NCI-H748 treated with DMSO at 0.1 percent for 48 hours (cell line): ENCODE data around the gene ZNF497.

Experiments used
- DNase-seq: peaks from one replicate; lab custom pipeline; 2025; lab: John Stamatoyannopoulos, UW

ZNF497 gene

DNA sequence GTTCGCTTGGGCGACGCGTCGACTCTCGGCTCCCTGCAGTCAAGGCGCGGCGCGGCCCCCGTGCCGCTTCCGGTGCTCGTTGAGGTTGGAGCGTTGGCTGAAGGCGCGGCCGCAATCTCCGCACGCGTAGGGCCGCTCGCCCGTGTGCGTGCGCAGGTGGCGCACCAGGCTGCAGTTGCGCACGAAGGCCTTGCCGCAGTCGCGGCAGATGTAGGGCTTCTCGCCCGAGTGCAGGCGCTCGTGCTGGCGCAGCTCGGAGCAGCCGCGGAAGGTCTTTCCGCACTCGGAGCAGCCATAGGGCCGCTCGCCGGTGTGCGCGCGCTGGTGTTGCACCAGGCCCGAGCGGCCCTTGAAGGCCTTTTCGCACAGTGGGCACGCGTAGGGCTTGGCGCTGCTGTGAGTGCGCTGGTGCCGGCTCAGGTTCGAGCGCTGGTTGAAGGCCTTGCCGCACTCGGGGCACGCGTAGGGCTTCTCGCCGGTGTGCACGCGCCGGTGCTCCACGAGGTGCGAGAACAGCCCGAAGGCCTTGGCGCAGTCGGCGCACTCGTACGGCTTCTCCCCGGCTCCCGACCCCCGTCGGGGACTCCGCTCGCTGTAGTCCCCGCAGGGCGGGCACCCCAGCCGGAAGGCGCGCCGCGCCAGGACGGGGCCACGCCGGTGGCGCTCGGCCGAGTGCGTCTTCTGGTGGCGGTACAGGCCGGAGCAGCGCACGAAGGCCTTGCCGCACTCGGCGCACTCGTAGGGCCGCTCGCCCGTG is 5.3 kb upstream of the ZNF497 start:
- no peak for DNase-seq

DNA sequence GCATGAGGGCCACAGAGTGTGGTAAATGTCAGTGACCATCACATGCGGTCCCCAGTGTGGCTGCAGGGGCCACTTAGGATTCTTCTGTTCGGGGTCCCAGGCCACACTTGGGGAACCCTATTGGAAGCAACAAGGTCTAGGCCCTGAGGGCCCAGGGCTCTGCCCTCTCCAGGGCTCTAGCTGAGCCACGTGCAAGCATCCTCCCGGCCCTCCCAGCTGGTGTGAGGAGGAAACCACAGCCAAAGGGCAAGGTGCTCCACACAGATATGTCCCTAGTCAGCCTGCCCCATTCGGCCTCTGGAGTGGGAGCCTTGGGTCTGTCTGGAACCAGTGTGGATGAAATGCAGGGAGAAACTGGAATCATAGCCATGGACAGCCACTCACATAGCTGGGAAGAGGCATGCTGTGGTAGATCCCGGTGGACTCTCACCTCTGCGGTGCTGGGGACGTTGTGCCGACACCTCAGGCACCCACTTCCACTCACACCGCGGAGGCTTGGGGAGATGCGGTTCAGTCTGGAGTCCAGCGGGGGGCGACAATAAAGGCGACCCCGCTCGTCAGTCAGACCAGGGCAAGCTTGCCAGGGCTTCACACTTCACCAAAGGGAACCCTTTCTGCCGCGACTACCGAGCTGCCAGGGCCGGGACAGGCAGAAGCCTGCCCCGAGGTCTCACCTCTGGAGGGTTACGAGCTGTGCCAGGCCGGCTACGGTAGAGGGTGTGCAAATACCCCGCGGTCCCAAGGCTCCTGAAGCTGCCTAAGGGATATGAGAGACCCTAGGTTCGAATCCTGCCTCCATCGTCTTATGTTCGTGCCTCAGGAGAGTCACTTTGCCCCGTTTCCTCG is 4.3 kb upstream of the ZNF497 start:
- DNase-seq = no peak

DNA sequence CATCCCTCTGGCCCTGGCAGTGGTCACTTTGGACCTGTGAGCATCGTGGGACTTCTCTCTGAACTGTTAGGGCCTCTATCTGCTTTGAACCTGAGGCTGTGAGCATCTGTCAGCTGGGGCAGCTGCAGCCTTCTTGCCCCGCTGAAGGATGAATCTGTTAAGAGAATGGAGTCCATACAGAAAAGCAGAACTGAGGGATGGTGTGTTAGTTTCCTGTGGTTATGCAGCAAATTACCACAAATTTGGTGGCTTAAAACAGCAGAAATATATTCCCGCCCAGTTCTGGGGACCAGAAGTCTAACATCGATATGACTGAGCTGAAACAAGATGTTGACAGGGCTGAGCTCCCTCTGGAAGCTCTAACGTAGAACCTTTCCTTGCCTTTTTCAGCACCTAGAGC is 1.6 kb upstream of the ZNF497 start:
- DNase-seq = no peak

DNA sequence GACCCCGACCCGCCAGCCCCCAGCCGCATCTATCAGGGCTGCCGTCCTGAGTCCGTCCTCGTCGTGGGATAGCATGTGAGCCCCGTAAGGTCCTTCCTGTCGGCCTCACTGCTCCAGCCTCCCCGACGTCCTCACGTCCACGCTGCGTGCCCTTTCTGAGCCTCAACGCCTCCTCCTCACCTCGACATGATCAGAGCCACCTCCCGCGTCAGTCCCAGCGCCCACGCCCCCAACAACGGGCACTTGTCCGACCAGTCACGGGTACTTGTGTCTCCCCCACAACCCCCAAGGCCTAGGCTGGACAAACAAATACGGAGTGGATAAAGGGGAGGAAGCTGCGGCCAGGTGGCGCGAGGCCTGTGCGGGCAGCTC is 665 bp downstream of the ZNF497 start:
- no peak for DNase-seq

DNA sequence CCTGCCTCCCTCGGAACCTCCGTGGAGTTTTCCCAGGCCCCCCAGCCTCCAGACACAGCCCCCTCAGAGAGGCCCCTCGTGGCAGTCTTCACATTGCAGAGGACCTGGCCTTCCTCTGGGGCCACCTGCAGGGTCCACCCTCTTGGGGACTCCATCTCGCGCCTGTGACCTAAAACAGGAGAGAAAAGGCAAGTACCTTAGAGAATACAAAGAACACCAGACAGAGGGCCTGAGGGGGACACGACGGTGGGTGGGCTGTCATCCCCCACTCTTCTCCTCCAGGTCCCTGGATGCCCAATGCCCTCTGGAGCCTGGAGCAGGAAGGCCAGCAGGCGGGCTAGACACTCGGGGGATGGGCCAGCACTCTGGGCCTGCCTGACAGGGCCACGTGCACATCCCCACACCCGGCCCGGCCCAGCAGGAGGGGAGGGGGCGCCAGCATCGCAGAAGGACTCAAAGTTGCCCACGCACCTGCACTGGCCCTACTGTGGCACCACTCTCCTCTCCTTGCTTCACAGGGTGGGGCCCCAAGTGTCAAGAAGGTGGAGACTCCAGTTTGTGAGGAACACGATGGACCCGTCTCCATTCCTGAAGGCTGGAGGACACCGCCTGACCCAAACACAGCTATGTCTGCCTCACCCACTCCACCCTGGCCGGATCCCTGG is 4.9 kb downstream of the ZNF497 start:
- no peak for DNase-seq

DNA sequence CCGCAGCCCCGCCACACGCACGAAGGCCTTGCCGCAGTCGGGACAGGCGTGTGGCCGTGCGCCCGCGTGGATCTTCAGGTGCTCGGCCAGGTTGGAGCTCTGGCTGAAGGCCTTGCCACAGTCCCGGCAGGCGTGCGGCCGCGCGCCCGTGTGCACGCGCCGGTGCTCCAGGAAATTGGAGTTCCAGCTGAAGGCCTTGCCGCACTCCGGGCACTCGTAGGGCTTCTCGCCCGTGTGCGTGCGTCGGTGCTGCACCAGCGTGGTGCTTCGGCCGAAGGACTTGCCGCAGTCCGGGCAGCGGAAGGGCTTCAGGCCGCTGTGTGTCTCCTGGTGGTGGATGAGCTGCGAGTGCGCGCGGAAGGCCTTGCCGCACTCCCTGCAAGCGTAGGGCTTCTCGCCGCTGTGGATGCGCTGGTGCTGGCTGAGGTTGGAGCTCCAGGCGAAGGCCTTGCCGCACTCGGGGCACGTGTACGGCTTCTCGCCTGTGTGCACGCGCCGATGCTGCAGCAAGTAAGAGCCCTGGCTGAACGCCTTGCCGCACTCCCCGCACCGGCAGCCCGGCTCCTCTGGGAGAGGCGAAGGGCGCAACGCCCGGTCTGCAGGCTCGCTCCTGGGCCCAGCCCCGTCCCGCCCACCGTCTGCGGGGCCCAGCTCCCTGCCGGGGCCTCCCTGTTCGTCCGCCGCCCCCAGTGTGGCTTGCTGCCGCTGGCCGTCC is 5.6 kb downstream of the ZNF497 start:
- no peak for DNase-seq

DNA sequence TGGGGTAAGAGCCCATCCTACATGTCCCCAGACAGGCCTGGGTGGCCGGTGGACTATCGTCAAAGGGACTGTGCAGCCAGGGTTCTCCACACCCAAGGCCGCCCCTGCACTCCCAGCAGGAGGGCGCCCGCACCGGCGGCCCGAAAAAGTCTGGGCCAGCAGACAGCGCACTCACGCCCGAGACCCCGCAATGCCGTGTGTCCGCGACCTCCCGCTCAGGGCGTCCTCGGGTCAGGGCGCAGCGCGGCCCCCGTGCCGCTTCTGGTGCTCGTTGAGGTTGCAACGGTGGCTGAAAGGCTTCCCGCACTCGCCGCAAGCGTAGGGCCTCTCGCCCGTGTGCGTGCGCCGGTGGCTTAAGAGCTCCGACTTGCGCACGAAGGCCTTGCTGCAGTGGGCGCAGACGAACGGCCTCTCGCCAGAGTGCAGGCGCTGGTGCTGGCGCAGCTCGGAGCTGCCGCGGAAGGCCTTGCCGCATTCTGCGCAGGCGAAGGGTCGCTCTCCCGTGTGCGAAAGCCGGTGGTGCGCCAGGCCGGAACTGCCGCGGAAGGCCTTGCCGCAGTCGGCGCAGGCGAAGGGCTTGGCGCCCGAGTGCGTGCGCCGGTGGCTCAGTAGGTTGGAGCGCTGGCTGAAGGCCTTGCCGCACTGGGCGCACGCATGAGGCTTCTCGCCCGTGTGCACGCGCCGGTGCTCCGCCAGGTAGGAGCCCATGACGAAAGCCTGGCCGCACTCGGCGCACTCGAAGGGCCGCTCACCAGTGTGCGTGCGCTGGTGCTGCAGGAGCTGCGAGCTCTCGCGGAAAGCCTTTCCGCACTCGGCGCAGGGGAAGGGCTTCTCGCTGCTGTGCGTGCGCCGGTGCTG is 6.4 kb downstream of the ZNF497 start:
- DNase-seq = no peak

DNA sequence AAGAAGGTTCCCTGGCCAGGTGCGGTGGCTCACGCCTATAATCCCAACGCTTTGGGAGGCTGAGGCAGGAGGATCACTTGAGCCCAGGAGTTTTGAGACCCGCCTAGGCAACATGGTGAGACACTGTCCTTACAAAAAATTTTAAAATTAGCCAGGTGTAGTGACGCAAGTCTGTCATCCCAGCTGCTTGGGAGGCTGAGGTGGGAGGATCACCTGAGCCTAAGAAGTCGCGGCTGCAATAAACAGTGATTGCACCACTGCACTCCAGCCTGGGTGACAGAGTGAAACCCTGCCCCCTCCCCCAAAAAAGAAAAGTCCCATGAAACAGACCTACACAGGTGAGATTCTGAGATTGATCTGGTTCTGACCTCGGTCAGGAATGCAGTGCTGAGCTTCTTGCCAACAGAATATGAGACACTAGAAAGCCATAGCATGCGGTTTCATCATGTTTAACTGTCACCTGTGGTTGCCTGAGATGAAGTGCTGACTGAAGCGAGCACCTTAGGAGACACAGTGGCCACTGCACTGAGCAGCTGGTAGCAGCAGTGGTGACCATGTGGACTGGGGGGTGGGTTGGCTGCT is 7.2 kb downstream of the ZNF497 start:
- DNase-seq = no peak

DNA sequence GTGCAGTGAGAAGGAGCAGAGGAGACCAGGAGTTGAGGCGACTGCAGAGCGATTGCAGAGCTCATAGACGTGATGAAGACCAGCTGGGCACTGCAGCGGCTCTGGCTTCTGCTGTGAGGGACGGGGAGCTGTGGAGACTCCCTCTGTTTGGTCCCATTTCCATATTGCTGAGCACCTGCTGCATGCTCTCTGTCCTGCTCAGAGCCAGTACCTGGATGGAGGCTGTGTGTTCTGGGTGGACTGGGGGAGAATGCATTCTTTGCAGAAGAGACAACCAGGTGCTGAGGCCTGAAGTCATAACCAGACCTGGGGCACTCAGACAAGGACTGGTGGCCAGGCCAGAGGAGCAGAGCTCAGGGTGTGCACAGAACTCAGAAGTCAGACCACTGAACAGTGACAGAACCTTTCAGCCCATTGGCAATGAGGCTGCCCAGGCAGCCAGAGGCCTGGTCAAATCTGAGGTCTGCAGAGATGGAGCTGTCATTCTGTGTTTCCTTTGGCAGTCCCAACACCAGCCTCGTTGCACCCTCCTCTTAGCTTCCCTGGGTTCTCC is 8.0 kb downstream of the ZNF497 start:
- no peak for DNase-seq

DNA sequence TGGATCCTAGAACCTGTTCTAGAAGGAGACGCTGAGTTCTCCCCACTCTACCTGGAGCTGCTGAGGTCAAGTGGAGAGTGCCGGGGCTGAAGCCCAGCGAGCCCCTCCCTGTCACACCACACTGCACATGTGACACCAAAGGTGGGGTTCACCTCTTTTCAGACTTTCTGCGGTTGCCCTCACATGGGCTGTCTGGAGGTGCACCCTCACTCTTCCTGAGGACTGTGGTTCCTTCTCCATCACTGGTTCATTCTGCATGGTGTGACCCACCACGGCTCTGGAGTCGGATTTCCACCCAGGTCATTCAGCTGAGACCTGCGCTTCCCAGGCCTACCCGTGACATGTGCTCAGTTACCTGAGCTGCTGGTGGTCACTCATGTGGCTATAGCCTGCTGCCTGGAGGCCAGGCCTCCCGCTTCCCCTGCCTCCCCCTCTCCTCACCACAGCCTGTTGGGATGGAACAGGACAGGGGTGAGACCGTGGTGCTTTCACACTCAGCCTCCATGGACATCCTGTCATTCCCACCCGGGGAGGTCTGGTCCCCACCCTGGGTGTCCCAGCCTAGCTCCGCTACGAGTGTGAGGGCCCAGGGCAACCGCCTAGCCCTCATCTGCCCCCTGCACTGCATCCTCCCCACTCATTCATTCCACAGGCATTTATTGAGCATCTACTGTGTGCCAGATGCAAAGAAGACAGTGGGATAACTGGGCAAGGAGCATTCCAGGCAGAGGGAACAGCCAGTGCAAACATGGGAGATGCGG is 8.7 kb downstream of the ZNF497 start:
- DNase-seq = no peak

DNA sequence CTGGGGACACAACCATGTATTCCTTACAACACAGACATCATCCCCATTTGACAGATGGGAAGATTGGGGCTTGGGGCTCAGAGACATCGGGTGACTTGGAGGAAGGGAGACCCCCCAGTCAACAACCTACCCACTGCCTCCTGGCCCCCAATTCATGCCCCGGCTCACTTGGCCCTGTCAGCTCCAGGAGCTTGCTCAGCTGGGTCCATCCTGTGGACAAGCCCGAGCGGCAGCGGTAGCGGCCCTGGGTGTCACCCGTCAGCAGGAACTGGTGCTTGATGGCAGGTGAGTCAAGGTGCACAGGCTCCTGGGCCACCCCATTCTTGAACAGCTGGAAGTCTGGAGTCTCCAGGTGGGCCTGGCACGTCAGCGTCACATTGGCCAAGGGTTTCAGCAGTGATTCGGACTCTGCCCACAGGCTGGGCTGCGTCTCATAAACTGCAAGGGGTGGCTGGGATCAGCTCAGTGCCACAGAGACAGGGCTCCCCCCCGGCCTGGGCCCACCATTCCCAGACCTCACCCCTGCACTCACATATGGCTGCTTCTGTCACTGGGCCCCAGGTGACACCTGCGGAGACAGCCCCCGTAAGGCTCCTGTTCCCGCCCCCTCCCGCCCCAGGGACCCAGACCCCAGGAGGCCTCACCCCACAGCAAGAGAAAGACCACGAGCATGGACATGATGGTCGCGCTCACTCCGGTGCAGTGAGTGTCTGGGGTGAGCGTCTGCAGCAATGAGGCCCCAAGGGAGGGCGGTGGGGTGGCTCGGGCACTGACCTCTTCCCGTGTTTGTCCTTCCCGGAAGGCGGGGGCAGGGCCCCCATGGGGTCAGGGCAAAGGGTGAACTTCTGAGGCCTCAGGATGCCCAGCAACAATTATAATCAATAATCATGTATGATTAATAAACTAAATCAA is 9.5 kb downstream of the ZNF497 start, which contains the start of gene A1BG:
TSS of gene A1BG (minus strand) at position 733 of the 912 bp plus-strand sequence. CDS start at position 678, 55 bp downstream.
- DNase-seq = no peak

DNA sequence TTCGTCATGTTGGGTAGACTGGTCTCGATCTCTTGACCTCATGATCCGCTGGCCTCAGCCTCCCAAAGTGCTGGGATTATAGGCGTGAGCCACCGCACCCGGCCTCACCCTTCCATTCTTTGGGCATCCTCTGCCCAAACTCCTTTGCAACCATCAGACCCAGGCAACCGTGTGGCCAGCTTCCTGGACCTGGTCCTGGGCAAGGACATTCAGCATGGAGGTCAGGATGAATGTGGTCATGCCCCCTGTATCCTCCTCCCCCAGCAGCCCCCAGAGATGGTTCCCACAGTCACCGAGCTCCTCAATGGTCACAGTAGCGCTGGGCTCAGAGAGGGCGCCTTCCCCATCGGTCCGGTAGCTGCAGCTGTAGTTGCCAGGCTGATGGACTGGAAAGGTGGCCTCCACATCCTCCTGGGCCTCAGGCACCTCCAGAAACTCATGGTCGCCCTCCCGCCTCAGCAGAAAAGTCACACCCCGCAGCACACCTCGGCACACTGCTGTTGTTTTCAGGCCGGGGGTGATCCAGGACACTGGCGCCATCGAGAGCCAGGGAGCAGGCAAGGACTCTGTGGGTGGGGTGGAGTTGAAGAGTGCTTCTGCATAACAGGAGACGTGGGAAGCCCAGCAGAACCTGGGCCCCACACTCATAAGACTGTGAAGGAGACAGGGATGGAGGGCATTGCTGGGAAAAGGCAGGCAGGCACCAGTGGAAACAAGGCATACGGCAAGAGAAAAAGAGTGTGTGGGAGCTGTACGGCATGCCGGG is 10.4 kb downstream of the ZNF497 start:
- DNase-seq = no peak

DNA sequence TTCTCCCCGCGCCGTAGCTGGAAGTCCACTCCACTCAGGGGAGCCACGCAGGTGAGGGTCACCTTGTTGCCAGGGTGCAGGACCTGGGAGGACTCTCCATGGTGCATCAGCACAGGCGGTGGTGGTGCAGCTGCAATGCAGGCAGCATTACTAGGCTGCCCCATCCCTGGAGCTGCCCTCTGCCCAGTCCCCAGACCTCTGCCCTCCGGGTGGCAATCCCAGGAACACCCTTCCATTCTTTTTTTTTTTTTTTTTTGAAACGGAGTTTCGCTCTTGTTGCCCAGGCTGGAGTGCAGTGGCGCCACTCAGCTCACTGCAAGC is 11.0 kb downstream of the ZNF497 start:
- DNase-seq = no peak

DNA sequence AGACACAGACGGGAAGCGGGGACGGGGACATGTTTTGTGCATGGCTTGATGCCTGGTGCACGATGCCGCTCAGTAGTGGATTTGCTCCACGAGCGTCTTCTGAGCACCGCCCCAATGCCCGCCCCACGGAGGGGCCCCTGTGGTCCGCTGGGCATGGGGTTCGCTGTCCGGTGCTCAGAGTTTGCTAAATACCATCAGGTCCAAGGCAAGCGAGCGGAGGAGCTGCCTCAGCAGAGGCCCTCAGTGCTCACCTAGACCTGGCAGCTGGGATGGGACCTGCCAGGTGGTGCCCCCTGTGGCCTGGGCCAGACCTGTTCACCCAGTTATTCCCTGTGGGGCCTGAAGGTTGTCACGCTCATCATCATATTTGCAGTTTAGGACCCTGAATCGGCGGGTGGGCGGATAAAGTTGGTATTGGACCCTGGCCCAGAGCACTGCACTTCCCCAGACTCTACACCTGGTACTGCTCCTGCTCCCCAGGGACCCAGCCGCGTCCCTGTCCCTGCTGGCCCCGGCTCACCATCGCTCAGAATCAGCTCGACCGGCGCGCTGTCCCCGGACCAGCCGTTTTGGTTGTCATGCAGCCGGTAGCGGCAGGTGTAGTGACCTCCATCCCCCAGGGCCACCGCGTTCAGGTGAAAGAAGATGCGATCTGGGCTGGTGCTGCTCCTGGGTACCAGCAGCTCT is 11.5 kb downstream of the ZNF497 start:
- DNase-seq = no peak

DNA sequence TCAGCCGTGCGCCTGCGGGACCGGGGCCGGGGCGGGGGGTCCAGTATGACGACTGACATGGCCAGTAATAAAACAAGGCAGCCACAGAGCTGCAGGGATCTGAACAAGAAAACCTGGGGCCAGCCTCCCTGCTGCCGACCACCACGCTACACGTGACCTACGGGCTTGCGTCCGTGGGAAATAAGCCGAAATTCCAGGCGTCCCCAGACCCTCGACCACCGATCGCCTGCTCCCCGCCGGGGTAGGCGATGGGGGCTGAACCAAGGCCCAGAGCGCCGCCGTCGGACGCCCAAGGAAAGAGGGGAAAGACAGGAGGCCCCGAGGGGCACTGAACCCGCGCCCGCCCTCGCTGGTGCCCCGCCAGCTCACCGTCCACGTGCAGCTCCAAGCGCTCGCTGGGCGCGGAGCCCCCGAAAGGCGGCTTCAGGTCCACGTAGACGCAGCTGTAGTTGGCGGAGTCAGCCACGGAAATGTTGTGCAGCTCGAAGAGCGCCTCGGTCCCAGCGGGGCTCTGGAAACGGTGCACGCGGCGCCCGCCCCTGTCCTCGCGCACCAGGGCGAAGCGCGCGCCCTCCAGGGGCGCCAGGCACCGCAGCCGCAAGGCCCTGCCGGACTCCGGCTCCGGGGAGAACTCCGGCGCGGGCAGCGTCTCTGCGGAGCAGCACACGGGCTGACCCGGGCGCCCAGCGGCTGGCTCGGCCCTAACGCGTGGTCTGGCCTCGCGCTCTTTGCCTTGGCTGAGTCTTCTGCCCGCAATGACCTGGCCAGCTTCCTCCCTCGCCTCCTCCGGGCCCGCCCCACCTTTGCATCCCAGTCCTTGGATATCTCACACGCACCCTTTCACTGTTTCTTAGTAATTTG is 12.3 kb downstream of the ZNF497 start:
- DNase-seq = no peak

DNA sequence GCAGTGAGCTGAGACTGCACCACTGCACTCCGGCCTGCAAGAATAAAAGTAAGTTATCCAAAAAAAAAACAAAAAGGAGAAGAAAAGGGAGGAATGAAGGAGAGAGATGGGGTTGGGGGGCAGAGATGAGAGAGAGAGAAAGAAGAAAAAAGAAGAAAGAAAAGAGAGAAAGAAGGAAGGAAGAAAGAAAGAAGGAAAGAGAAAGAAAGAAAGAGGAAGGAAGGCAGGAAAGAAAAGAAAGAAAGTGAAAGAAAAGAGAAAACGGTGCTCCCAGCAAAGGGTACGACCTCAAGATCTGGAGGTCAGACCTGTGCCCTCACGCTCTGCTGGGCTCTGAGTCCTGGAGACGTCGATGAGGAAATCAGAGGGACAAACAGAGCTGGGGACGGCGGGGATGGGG is 13.0 kb downstream of the ZNF497 start:
- DNase-seq = no peak
